DMS53 treated with DMSO at 0.1 percent for 48 hours (cell line): ENCODE measurements around the gene PRUNE1.

Source experiments
- DNase-seq: peaks from one replicate; lab custom pipeline; 2025; ENCODE audit not compliant: unreplicated experiment; lab: John Stamatoyannopoulos, UW

The PRUNE1 gene

GRCh38 chr1:150976879-150977694 is 31.2 kb upstream of the PRUNE1 start:
- DNase-seq = peak; percentile 82

- peak; percentile 84 for DNase-seq
Measured at GRCh38 chr1:150979092-150980056, 28.9 kb upstream of the PRUNE1 start.

- DNase-seq = peak; percentile 72
Measured at GRCh38 chr1:150981177-150981804, 27.0 kb upstream of the PRUNE1 start.

GRCh38 chr1:150981805-150982712 is 26.2 kb upstream of the PRUNE1 start, which contains the start of gene ANXA9:
Gene ANXA9, plus strand, starts transcription at chr1:150982292. Its CDS starts 814 bp downstream, at chr1:150983106.
- peak; percentile 12 for DNase-seq

- no peak for DNase-seq
Measured at GRCh38 chr1:150985179-150985825, 22.9 kb upstream of the PRUNE1 start.

- DNase-seq = no peak
Measured at GRCh38 chr1:150987924-150988323, 20.3 kb upstream of the PRUNE1 start.

- DNase-seq = no peak
Measured at GRCh38 chr1:150992626-150993025, 15.6 kb upstream of the PRUNE1 start.

GRCh38 chr1:150994248-150994647 is 14.0 kb upstream of the PRUNE1 start:
- no peak for DNase-seq

- DNase-seq = no peak
Measured at GRCh38 chr1:150995460-150995859, 12.8 kb upstream of the PRUNE1 start.

GRCh38 chr1:150995896-150996295 is 12.4 kb upstream of the PRUNE1 start:
- DNase-seq = no peak

GRCh38 chr1:150997126-150997872 is 10.9 kb upstream of the PRUNE1 start:
- DNase-seq = no peak

- DNase-seq = peak; percentile 7
Measured at GRCh38 chr1:150997949-150998348, 10.3 kb upstream of the PRUNE1 start.

- DNase-seq = no peak
Measured at GRCh38 chr1:150999051-150999674, 9.1 kb upstream of the PRUNE1 start.

GRCh38 chr1:150999926-151000325 is 8.3 kb upstream of the PRUNE1 start:
- no peak for DNase-seq

GRCh38 chr1:151000408-151000807 is 7.8 kb upstream of the PRUNE1 start:
- no peak for DNase-seq

- no peak for DNase-seq
Measured at GRCh38 chr1:151001602-151002001, 6.6 kb upstream of the PRUNE1 start.

- DNase-seq = no peak
Measured at GRCh38 chr1:151002051-151002450, 6.2 kb upstream of the PRUNE1 start.

GRCh38 chr1:151002611-151003010 is 5.6 kb upstream of the PRUNE1 start:
- DNase-seq = no peak

- no peak for DNase-seq
Measured at GRCh38 chr1:151003180-151003579, 5.1 kb upstream of the PRUNE1 start.
